VCaP (cell line): ENCODE data around the gene ABCB1.

ENCODE experiments used
- H3K27ac ChIP-seq: fragments of 450-650 bp; 2 replicates; pipeline ENCODE4 v1.5.1; 2017
- TF ChIP-seq, protein P1 (sequence below): fragments of 450-650 bp; conservative IDR thresholded peaks from 2 replicates; pipeline ENCODE4 v1.5.1; 2017; ENCODE audit warnings: mild to moderate bottlenecking, moderate library complexity

Gene ABCB1

DNA sequence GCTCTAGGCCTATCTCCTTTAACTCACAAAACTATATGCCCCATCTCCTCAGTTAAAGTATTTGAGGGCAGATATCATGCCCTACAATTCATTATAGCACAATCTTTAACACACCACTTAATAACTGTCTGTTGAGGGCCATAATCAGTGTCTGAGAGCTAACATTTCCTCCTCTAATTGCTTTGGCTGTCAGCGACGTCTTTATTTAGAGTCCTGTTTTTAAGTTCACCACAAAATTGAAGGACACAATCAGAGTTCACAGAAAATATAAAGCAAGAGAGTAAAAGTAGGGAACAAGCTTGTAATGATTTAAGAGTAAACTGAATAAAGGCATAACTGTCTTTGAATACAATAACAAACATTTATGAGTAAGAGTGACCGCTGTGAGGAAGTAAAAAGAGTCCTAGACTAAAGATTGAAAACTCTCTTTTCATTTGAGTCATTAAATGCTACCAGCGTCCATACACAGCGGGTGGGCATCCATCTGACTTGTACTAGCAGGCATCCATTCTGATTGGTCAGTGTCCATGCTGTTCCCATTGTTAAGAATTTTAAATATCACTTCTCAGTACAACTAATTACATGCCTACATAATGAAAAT lies 86.8 kb downstream of the ABCB1 start:
- TF ChIP-seq, protein P1, sequence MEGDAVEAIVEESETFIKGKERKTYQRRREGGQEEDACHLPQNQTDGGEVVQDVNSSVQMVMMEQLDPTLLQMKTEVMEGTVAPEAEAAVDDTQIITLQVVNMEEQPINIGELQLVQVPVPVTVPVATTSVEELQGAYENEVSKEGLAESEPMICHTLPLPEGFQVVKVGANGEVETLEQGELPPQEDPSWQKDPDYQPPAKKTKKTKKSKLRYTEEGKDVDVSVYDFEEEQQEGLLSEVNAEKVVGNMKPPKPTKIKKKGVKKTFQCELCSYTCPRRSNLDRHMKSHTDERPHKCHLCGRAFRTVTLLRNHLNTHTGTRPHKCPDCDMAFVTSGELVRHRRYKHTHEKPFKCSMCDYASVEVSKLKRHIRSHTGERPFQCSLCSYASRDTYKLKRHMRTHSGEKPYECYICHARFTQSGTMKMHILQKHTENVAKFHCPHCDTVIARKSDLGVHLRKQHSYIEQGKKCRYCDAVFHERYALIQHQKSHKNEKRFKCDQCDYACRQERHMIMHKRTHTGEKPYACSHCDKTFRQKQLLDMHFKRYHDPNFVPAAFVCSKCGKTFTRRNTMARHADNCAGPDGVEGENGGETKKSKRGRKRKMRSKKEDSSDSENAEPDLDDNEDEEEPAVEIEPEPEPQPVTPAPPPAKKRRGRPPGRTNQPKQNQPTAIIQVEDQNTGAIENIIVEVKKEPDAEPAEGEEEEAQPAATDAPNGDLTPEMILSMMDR = no peak
- H3K27ac ChIP-seq = no peak overlapping the region

DNA sequence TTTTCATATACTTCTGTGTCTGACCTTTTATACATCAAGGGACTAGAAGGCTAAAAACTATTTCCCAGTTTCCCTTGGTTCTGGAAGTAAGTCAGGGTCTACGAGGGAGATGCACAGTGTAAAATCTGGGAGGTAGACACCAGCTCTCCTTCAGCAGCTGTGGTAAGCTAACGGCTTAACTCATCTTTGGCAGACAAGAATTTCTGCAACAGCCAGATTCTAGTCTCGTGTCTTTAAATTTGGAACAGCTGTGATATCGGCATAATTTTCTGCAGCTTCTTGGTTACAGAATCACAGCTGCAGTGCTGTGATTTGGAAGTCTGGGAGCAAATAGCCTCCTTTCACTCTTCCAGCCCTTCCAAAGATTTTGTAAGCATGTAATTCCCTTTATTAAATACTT lies 87.8 kb downstream of the ABCB1 start:
- TF ChIP-seq, protein P1 = no peak
- no peak overlapping the region for H3K27ac ChIP-seq

DNA sequence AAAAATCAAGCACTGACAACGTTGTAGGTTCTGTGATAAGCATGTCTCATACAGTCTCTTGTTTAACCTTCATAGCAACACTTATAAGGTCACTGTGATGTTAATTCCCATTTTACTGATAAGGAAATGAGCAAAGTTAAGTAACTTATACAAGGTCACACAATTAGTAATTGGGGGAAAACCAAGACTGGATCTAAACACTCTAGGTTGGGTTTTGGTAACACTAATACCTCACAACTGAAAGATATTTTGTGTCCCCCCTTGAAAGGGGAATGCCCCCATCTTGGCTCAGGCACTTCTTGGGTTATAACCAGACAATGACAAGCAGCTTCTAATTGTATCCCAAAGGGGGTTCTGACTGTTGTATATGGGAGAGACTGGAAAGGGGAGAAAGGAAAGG lies 89.2 kb downstream of the ABCB1 start:
- TF ChIP-seq, protein P1 = no peak
- H3K27ac ChIP-seq = no peak overlapping the region

DNA sequence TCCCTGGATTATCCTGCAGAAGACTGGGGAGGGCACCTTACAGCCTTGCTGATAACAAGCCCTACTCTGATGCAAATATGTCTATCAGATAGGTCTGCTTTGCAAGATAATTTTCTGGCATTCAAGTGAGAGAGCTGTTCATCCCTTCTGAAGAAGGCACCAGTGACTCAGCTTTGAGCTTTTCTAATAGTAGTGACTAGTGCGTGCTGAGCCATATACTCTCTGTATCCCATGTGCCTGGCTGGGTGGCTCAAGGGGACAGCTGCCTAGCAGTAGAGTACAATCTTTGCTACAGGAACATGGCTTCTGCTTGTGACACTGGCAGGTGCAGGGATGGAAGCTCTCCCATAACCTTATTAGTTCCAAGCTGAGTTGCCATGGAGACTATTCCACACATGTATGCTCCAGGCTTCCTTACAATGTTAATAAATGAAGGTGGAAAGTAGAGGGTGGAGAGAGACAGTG lies 90.2 kb downstream of the ABCB1 start:
- TF ChIP-seq, protein P1 = no peak
- no peak overlapping the region for H3K27ac ChIP-seq

DNA sequence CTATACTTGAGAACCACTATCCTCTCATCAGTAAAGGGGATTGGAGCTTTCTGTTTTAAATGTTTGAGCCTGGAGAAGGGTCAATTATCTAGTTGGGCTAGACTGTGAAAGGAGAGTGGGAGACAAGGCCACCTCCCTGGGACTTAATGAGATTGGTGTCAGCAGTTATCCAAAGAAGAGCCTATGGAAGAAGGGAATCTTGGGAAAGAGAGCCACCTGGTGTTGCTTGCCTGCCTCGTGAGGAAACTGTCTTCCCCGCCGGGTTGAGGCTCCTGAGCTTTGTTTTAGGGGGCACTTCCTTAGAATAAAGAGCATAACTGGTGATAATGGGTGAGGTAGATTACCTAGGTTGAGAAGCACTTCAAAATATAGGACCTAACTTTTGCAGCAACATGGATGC lies 93.2 kb downstream of the ABCB1 start:
- no peak overlapping the region for H3K27ac ChIP-seq
- TF ChIP-seq, protein P1 = peak; percentile 33; the same call in 1 of the 2 replicates

DNA sequence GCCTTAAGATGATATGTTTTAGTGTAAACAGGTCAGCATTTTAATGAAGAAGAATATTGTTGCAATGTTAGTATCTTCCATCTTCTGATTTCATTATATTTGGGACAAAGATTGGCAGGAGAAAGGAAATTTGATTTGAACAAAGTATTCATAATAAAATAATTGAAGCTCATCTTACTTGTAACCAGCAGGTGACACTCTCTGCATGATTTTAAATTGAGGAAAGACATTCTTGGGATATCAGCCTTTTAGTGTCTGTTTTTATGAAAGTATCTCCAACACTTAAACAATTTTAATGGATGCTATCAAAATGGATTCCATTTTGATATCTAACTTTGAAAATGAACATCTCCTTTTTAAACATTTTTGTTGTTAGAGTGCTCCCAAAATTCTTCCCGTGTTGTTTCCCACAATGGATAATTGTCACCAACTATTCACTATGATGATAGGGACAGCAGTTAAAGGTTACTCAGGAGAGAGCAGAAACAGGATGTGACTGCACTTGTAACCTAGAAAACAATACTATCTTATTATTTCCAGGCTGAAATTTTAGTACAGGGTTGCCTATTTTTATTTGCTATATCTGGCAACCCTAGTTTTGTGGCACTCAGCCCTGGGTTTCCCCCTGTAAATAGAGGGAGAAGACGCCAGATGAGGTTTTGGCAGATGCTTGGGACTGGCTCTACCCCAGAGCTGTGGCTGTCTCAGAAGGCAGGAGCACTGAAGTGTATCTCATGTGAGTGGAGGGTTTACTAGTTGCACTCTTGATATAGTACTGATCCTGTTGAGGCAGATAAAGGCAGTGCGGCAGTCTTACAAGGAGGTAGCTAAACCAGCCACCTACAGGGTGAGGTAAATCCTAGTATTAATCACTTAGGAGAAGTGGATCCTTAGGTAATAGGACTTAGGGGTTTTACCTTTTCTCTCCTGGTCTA lies 94.2 kb downstream of the ABCB1 start:
- H3K27ac ChIP-seq = no peak overlapping the region
- TF ChIP-seq, protein P1 = peak; percentile 87

DNA sequence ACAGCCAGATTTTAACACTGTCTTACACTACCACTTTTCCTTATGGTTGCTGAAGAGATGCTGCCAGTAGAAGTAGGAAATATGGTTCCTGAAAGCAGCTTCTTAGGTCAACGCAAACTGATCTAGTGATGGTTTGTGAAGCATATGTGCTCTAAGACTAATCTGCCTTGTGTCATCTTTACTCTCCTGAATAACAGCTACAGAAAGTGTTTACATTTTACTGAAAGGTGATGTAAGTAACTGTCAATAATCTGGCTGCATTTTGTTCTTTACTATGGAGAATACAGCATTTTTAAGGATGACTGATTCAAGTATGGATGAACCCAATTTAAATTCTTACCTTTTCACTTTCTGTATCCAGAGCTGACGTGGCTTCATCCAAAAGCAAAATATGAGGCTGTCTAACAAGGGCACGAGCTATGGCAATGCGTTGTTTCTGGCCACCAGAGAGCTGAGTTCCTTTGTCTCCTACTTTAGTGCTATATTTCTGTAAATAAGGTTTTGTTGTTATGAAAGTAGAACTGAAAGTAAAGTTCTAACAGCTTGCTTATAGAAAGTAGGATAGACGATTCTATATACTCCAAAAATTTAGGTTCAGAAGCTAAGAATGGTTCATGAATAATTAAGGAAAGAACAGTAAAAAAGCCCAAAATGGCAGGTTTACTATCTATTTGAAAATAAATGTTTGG lies 95.0 kb downstream of the ABCB1 start:
- TF ChIP-seq, protein P1 = no peak
- H3K27ac ChIP-seq = no peak overlapping the region
